GM23248 (cell line): ENCODE results near the gene PCDHA7. TPM values are rescaled to one million over a fixed set of nuclear protein-coding genes. Genes with fewer than 3 reads are reported as not detected.
"Not testable (repeated sequence)": the region's sequence is repeated elsewhere in the genome, so short reads cannot be mapped to it uniquely, and the experiment has no call there.

Experiments
- DNase-seq: peaks from one replicate; pipeline ENCODE4 v3.0.0-alpha.2; 2015
- H2AFZ ChIP-seq: fragments of 200-600 bp; sonication (generic); 2 replicates; pipeline ENCODE4 v1.6.1; 2016; ENCODE audit warnings: antibody characterized with exemption
- H3F3A ChIP-seq: fragments of 200-600 bp; sonication (generic); 2 replicates; pipeline ENCODE4 v1.6.1; 2016; ENCODE audit warnings: mild to moderate bottlenecking, antibody characterized with exemption, mixed run types; ENCODE audit not compliant: insufficient read depth
- H3K27ac ChIP-seq: fragments of 200-600 bp; sonication (generic); 2 replicates; pipeline ENCODE4 v1.5.1; 2016; ENCODE audit warnings: mild to moderate bottlenecking
- H3K27me3 ChIP-seq: fragments of 200-600 bp; sonication (generic); replicated peaks from 2 replicates; pipeline ENCODE4 v1.6.1; 2016; ENCODE audit warnings: mild to moderate bottlenecking; ENCODE audit not compliant: insufficient read depth
- H3K36me3 ChIP-seq: fragments of 200-600 bp; sonication (generic); 2 replicates; pipeline ENCODE4 v1.6.1; 2016; ENCODE audit warnings: low read depth, mild to moderate bottlenecking
- H3K4me1 ChIP-seq: fragments of 200-600 bp; sonication (generic); 2 replicates; pipeline ENCODE4 v1.6.1; 2016; ENCODE audit warnings: mild to moderate bottlenecking; ENCODE audit not compliant: insufficient read depth
- H3K4me2 ChIP-seq: fragments of 200-600 bp; sonication (generic); one replicate; pipeline ENCODE4 v1.6.1; 2016; ENCODE audit warnings: mild to moderate bottlenecking; ENCODE audit not compliant: unreplicated experiment
- H3K4me3 ChIP-seq: fragments of 200-600 bp; sonication (generic); 2 replicates; pipeline ENCODE4 v1.5.1; 2016; ENCODE audit warnings: mild to moderate bottlenecking
- H3K79me2 ChIP-seq: fragments of 200-600 bp; sonication (generic); 2 replicates; pipeline ENCODE4 v1.6.1; 2016; ENCODE audit warnings: mild to moderate bottlenecking; ENCODE audit not compliant: insufficient read depth
- H3K9ac ChIP-seq: fragments of 200-600 bp; sonication (generic); 2 replicates; pipeline ENCODE4 v1.6.1; 2016; ENCODE audit warnings: mild to moderate bottlenecking
- H3K9me2 ChIP-seq: fragments of 200-600 bp; sonication (generic); 2 replicates; pipeline ENCODE4 v1.6.1; 2016; ENCODE audit warnings: mixed run types, mild to moderate bottlenecking, moderate library complexity; ENCODE audit not compliant: insufficient read depth
- H3K9me3 ChIP-seq: fragments of 200-600 bp; sonication (generic); one replicate; pipeline ENCODE4 v1.6.1; 2017; ENCODE audit warnings: low read depth
- H4K20me1 ChIP-seq: fragments of 200-600 bp; sonication (generic); 2 replicates; pipeline ENCODE4 v1.6.0; 2016; ENCODE audit not compliant: insufficient read depth
- EZH2 ChIP-seq: fragments of 200-600 bp; sonication (generic); IDR thresholded peaks from 2 replicates; pipeline ENCODE4 v1.6.1; 2018; ENCODE audit warnings: antibody characterized with exemption, mild to moderate bottlenecking; ENCODE audit not compliant: insufficient read depth, poor library complexity, severe bottlenecking
- EZH2phosphoT487 ChIP-seq: fragments of 200-600 bp; sonication (generic); IDR thresholded peaks from 2 replicates; pipeline ENCODE4 v1.6.1; 2018; ENCODE audit warnings: antibody characterized with exemption, moderate library complexity, mild to moderate bottlenecking, low read depth; ENCODE audit not compliant: insufficient read depth
- WGBS, 2 experiments: methylation state at CpG; one replicate each; pipeline ENCODE4 v1.1.6; 2015 to 2017; ENCODE audit warnings: low lambda C conversion rate in 2 of 2, low coverage in 1 of 2; ENCODE audit errors: missing lambda C conversion rate in 2 of 2; 5-methylcytosine and 5-hydroxymethylcytosine counted together
- in situ Hi-C: fragments of 300-500 bp; cut with MboI; formaldehyde crosslinking; loops from 2 replicates; pipeline ENCODE4 v1.15.0; 2020
- polyA plus RNA-seq: library from polyadenylated mRNA; unstranded; fragments of >200 nt; fragmentation: Nextera tagmentation; extraction: Ambion mirVana; gene quantifications from 2 replicates; pipeline ENCODE4 v1.2.1, GENCODE V29; 2016
- total RNA-seq: library from RNA; depleted of rRNA; stranded (reverse); fragments of >200 nt; shearing (Covaris generic); gene quantifications from 2 replicates; pipeline ENCODE4 v1.2.3, GENCODE V29; 2014

PCDHA7 gene
- total and polyA plus RNA-seq, 2 experiments from 2014 or later, result not detected

DNA sequence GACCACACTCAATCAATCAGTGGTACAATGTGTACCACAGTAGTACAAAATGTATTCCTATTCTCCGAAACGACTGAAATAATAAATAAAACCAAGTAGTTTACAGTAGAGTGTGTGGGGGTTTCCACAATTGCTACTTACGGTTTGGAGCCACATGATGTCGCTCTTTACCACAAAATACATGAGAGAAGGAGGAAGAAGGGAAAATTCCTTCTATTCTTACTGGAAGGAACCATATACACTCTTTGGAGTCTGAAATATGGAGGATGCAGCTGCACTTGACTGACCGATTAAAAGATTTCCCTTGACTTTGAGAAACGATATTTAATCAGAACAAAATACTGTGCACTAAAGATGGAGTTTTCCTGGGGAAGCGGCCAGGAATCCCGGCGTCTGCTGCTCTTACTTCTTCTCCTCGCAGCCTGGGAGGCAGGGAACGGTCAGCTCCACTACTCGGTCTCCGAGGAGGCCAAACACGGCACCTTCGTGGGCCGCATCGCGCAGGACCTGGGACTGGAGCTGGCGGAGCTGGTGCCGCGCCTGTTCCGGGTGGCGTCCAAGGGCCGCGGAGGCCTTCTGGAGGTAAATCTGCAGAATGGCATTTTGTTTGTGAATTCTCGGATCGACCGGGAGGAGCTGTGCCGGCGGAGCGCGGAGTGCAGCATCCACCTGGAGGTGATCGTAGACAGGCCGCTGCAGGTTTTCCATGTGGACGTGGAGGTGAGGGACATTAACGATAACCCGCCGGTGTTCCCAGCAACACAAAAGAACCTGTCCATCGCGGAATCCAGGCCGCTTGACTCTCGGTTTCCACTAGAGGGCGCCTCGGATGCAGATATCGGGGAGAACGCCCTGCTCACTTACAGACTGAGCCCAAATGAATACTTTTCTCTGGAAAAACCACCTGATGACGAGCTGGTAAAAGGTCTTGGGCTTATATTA is 27.0 kb upstream of the PCDHA7 start, which contains the start of gene PCDHA4:
TSS of gene PCDHA4 (plus strand) at position 235 of the 942 bp plus-strand sequence.
- Histone ChIP-seq H3K4me3 (no peak within 1 kb of the TSS), H3K79me2 (no peaks in the 10 kb centered on the region), H3K27ac (no peak within 1 kb of the TSS), H3K36me3 (no peaks in the 10 kb centered on the region), H3K9me2 (no peaks in the 10 kb centered on the region), H3K9me3 (no peaks in the 10 kb centered on the region), H3F3A (no peaks in the 10 kb centered on the region), H3K9ac (no peak within 1 kb of the TSS), H3K4me2 (no peak within 1 kb of the TSS), H3K4me1 (no peaks in the 10 kb centered on the region), H4K20me1 (no peaks in the 10 kb centered on the region), H2AFZ (no peak within 1 kb of the TSS), H3K27me3 (no peaks in the 10 kb centered on the region)
- WGBS, 2 experiments, result 30 to 31% methylated on average over 40 to 46 of the region's 47 CpGs
- DNase-seq, result peak; percentile 12
- in situ Hi-C loops, result no loop called here
- TF ChIP-seq EZH2phosphoT487, result no peak
- TF ChIP-seq EZH2, result no peak

- H2AFZ ChIP-seq, H3K36me3 ChIP-seq, DNase-seq, H3K4me1 ChIP-seq, H3F3A ChIP-seq, H3K9me3 ChIP-seq, H4K20me1 ChIP-seq, H3K9ac ChIP-seq, H3K27ac ChIP-seq, in situ Hi-C loops, H3K27me3 ChIP-seq, H3K9me2 ChIP-seq, H3K79me2 ChIP-seq, H3K4me3 ChIP-seq, H3K4me2 ChIP-seq: not testable (repeated sequence)
- 53 to 59% methylated on average over 45 to 62 of the region's 62 CpGs for WGBS, 2 experiments
Measured at GRCh38 chr5:140808241-140808888, 25.7 kb upstream of the PCDHA7 start.

GRCh38 chr5:140808889-140809291 is 25.2 kb upstream of the PCDHA7 start:
- TF ChIP-seq EZH2 (no peak), EZH2phosphoT487 (no peak)
- no peak overlapping the region for H3K27ac ChIP-seq
- H3K27me3 ChIP-seq, result no peaks in the 10 kb centered on the region
- no peaks in the 10 kb centered on the region for H3K9me2 ChIP-seq
- no peaks in the 10 kb centered on the region for H4K20me1 ChIP-seq
- no peaks in the 10 kb centered on the region for H3K4me1 ChIP-seq
- WGBS, 2 experiments, result 41 to 53% methylated on average over 15 to 42 of the region's 43 CpGs
- in situ Hi-C loops, result no loop called here
- H3K9ac ChIP-seq, result no peak overlapping the region
- H3K9me3 ChIP-seq, result peaks cover 4% of the 10 kb centered on the region
- no peaks in the 10 kb centered on the region for H3F3A ChIP-seq
- DNase-seq, result no peak
- no peak overlapping the region for H3K4me3 ChIP-seq
- no peaks in the 10 kb centered on the region for H3K79me2 ChIP-seq
- no peak overlapping the region for H2AFZ ChIP-seq
- no peak overlapping the region for H3K4me2 ChIP-seq
- H3K36me3 ChIP-seq, result no peaks in the 10 kb centered on the region

DNA sequence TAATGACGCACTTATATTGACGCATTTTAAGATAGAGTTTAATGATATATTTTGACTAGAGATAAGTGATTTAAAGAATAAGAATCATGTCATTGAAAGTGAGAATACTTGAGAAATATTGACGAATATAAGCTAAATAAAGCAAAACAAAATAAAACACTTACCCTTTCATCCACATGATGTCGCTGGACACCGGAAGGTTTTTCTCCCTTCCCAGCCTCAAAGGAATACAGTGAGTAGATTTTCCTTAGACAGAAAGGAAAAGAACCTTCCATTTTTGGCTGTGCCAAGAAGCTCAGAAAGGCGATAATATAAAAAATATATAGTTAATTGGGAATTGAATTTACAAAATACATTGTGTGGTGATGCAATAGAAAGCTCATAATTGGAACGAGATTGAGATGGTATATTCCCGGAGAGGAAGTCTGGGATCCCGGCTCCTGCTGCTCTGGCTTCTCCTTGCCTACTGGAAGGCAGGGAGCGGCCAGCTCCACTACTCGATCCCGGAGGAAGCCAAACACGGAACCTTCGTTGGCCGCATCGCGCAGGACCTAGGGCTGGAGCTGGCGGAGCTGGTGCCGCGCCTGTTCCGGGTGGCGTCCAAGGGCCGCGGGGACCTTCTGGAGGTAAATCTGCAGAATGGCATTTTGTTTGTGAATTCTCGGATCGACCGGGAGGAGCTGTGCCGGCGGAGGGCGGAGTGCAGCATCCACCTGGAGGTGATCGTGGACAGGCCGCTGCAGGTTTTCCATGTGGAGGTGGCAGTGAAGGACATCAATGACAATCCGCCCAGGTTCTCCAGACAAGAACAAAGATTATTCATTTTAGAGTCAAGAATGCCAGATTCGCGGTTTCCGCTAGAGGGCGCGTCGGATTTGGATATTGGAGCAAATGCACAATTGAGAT is 12.4 kb upstream of the PCDHA7 start, which contains the start of gene PCDHA5:
TSS of gene PCDHA5 (plus strand) at position 239 of the 906 bp plus-strand sequence.
- H4K20me1 ChIP-seq, result no peaks in the 10 kb centered on the region
- no peaks in the 10 kb centered on the region for H3K9me3 ChIP-seq
- H3F3A ChIP-seq, result no peaks in the 10 kb centered on the region
- 26 to 29% methylated on average over 37 to 39 of the region's 39 CpGs for WGBS, 2 experiments
- no peak within 1 kb of the TSS for H3K4me3 ChIP-seq
- H3K27ac ChIP-seq, result no peak within 1 kb of the TSS
- no peaks in the 10 kb centered on the region for H3K79me2 ChIP-seq
- no peak within 1 kb of the TSS for H3K4me2 ChIP-seq
- no peak within 1 kb of the TSS for H3K9ac ChIP-seq
- no peak within 1 kb of the TSS for H2AFZ ChIP-seq
- in situ Hi-C loops, result no loop called here
- H3K36me3 ChIP-seq, result no peaks in the 10 kb centered on the region
- H3K4me1 ChIP-seq, result no peaks in the 10 kb centered on the region
- no peaks in the 10 kb centered on the region for H3K9me2 ChIP-seq
- DNase-seq, result peak; percentile 34
- TF ChIP-seq EZH2 (no peak), EZH2phosphoT487 (no peak)
- no peaks in the 10 kb centered on the region for H3K27me3 ChIP-seq
